ENCODE data around the gene HLA-DOB.
"Not testable (repeated sequence)": the region's sequence is repeated elsewhere in the genome, so short reads cannot be mapped to it uniquely, and the experiment has no call there.

Gene HLA-DOB

DNA sequence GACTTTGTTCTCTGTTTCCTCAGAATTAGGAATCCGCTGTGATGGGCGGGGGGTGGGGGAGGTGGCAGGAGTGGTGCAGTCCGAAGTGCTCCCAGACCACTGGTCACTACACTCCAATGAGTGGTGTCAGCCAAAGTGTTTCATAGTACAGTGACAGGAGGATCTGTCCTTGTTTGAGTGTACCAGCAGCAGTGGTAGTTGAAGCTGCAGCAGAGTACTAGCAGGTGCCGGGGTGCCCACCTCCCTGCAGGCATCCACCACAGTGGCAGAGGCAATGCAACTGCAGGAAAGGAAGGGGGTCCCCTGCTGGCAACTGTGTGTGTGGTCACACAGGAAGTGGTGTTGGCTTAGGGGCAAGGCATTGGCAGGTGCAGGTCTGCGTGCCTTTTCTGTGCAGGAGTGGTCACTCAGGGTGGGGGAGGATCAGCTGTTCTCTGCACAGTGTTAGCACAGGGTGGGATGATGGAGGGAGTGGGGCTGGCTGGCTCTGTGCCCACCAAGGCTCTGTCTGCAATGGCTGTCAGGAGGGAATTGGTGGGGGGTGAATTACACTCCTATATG, 9.7 kb downstream of the HLA-DOB start:
- FAIRE-seq: no peak

DNA sequence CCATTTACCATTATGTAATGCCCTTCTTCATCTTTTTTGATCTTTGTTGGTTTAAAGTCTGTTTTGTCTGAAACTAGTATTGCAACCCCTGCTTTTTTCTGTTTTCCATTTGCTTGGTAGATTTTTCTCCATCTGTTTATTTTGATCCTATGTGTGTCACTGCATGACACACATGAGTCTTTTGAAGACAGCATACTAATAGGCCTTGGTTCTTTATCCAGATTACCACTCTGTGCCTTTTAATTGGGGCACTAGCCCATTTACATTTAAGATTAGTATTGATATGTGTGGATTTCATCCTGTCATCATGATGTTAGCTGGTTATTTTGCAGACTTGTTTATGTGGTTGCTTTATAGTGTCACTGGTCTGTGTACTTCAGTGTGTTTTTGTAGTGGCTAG, 11.4 kb downstream of the HLA-DOB start:
- FAIRE-seq: not testable (repeated sequence)

DNA sequence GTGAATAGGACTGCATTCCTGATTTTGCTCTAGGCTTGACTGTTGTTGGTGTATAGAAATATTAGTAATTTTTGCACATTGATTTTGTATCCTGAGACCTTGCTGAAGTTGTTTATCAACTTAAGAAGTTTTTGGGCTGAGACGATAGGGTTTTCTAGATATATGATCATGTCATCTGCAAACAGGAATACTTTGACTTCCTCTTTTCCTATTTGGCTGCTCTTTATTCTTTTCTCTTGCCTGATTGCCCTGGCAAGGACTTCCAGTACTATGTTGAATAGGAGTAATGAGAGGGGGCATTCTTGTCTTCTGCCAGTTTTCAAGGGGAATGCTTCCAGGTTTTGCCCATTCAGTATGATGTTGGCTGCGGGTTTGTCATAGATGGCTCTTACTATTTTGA, 13.4 kb downstream of the HLA-DOB start:
- no peak for FAIRE-seq

DNA sequence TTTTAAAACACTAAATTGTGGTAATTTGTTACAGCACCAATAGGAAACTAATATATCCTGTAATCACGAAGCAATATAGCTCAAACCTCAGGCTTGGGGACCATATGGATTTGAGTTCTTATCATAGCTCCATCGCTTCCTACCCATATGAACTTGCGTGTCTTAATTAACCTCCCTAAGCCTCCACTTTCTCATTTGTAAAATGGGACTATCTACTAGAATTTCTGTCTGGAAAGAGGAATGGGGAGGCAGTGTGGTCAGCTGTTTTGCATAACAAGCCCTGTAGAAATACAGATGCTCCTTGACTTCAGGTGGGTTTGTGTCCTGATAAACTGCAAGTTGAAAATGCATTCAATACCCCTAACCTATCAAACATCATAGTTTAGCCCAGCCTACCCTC, 17.1 kb downstream of the HLA-DOB start:
- no peak for FAIRE-seq

DNA sequence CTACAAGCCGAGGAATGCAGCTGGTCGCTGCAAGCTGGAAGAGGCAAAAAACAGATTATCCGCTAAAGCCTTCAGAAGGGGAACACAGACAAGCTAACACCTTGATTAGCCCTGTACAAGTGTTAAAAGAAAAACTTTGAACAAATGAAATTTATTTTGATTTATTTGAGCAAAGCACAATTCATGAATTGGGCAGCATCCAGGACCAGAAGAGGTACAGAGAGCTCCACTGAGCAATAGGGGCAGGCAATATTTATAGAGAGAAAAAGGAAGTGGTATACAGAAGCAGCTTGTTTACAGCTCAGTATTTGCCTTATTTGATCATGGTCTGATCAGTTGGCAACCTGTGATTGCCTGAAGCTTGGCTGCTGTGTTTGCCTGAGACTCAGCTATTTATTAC, 17.6 kb downstream of the HLA-DOB start:
- no peak for FAIRE-seq

DNA sequence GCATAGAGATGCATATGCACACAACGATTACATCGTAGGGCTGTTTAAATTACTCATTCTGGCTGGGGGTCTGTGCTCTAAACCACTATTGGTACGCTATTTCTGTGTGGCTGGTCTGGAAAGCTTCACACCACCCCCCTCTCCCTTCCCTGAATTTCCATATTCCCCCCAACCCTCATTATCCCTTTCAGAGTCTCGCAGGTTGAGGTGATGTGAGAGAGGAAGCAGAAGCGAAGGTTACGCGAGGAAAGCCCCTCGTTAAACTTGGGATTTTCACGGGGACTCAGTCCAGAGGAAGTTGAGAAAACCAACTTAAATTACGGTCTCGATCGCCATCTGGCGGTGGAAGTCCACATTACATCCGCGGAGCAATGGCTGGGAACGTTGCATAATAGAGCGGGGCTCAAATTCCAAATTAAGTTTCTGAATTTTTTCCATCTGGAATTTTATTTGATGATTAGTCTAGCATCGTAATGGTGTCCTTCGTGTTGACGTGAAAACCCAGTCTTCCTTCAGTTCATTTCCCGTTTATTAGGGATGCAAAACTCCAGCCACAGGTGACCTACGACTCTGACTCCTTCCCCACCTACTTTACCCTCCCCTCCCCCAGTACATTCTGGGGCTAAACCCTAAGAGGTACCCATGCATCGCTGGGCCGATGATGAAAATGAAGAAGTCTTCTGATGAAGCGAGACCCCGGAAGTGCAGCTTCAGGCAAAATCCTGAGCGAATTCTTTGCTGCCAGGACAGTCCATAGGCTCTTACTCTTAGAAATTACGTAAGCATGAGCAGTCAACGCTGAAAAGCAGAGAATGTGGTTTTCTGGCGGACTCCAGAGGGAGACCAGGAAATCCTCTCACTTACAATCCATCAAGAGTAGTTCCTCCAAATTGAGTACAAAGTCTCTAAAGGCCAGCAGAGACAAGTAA, 19.7 kb downstream of the HLA-DOB start:
- peak; percentile 77 for FAIRE-seq

DNA sequence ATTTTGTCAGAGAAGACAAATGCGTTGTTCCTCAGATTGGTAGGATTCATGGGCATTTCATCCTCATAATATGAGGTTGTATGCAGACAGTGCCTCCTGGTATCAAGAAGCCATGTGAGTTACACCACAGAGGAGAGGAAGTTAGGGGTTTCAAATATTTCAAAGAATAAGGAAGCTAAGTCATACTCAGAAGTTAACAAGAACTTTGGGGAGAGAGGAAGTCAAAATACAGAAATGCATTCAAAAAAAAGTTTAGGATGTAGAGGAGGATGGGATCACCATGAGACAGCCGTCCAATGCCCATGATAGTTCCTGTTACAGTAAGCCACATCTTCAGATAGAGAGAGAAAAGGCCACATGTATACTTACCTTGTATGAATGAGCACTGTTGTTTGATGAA, 22.3 kb downstream of the HLA-DOB start:
- FAIRE-seq: no peak

DNA sequence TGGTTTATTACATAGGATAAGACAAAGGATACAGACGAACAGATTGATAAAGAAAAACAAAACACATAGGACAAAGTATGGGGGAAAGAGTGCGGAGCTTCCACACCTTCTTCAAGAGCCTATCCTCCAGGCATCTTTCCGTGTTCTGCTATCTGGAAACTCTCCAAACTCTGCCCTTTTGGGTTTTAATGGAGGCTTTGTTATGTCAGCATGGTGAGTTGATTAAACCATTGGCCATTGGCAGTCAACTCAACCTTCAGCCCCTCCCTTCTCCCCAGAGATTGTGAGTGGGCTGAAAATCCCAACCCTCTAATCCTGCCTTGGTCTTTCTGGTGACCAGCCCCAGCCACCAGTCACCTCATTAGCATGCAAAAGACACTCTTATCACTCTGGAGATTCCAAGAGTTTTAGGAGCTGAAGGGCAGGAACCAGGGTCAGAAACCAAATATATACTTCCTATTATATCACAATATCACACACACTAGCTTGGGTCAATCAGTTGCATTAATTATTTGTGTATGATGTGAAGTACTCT, 23.8 kb downstream of the HLA-DOB start:
- FAIRE-seq: no peak

DNA sequence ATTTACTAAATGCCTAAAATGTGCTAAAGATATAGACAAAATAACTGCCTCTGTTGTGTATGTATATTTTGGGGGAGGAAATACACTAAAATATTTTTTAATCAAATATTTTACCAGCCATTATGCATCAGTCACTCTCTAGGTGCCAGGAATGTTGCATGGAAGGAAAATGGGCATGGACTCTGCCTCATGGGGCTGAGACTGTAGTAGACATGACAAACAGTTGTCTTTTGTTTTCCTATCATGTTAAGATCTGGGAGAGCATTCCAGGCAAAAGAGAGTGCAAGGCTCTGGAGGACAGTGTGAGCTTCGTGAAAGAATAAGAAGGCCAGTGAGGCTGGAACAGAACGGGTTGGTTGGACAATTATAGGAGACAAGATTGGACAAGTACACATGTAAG, 26.5 kb downstream of the HLA-DOB start:
- no peak for FAIRE-seq

DNA sequence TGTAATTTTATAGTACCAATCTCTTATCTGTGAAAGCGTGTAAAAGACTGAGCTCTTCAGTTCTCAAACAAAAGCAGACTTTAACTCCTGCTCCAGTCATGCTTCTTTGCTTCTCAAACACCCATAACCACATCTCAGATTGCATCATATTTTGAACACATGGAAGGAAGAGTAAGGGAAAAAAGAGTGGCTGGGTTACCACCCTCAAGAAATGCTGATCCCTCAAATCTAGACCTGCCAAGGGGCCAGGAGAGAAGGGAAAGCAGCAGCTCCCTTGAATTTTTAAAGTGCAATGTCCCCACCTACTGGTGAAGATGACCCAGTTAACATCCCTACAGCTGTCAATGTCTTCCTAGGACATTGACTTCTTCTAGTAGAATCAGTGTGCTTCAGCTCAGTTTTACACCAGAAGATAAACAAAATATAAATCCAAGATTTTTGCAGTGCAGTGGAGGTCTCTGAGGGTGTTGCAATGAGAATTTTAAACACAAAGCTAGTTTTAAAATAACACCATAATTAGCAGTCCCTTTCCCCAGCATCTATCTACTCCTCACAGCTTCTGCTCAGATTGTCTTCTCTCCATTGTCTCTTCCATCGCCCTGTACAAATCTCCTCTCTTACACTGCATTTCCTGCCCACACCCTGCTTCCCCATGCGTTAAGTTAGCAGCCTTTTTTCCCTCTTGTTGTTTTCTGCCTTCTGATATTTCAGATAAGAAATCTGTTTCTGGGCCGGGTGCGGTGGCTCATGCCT, 30.8 kb downstream of the HLA-DOB start:
- no peak for FAIRE-seq

DNA sequence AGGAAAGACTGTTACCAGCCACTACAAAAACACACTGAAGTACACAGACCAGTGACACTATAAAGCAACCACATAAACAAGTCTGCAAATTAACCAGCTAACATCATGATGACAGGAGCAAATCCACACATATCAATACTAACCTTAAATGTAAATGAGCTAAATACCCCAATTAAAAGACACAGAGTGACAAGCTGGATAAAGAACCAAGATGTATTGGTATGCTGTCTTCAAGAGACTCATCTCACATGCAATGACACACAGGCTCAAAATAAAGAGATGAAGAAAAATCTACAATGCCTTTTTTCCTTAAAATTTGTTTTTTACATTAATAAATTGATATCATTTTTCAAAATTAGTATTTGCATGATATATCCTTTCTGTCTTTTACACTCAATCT, 33.9 kb downstream of the HLA-DOB start:
- FAIRE-seq: not testable (repeated sequence)

DNA sequence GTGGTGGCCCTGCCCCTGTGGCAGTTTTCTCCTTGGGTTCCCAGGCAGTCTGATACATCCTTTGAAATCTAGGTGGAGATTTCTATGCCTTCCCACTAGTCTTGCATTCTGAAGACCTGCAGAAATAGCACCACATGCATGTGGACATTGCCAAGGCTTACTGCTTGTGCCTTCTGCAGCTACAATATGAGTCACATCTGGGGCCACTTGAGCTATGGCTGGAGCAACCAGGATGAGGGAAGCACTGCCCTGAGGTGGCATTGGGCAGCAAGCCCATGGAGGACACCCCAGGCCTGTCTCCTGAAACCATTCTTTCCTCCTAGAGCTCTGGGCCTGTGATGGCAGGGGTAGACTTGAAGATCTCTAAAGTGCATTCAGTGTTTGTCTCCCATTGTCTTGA, 37.8 kb downstream of the HLA-DOB start:
- FAIRE-seq: no peak

DNA sequence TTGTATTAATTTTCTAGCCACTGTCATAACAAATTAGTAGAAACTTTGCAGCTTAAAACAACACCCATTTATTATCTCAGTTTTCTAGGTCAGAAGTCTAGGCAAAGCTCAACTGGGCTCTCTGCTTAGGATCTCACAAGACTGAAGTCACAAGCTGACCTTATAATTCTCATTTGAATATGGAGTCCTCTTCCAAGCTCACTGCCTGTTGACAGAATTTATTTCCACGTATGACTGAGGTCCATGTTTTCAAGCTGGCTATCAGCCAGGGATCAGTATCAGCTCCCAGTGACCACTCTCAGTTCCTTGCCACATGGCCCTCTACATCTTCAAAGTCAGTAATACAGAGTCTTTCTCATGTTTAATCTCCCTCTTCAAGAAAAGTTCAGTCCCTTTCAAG, 41.7 kb downstream of the HLA-DOB start:
- no peak for FAIRE-seq

DNA sequence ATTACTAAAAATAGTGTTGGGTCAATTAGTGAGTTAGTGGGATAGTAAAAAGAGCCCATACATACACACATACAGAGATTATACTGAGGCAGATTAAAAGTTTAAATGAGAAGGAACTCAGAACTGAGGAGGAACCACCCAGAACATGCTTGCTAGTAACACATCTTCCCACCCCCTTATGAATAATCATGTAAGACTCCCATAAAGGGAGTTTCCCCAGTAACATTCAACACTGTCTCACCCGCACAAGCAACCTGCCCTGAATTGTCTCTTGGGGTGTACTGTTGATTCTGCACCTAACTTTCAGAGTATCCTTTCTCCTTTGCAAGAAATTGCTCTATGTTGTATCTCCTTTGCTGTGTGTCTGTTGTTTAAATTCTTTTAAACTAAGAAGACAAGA, 42.4 kb downstream of the HLA-DOB start:
- no peak for FAIRE-seq

DNA sequence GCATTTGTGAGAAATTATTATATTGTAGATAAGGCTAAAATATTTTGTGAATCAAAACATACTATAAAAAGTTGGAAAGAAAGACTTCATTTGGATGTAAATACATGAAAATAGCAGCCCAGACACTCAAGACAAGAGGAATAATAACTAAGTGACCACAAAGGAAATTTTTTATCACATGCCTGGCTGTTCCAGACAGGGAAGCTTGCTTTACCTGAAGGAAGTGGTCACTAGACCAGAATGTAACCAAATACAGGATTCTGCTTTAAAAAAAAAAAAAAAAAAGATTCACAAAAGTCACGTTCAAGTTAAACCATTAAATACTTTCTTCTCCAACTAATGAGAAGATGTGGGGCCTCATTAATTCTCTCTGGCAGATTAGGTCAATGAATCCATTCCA, 44.1 kb downstream of the HLA-DOB start:
- FAIRE-seq: no peak

DNA sequence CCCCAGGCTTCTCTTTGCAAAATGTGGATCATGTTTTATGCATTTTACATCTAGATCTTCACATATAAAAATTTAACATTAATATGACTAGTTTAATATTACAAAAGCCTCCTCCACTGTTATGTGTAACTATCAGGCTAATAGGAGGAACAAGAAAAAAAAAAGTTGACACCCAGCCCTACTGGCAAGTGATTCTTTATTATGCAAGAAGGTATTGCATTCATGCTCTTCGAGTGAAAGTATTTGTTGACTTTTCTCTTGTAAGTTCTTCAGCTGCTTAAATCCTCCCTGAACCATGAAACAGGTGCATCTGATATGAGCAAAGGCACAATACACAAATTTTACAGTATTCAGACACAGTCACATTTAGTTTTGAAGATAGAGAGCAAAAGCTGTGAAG, 52.8 kb downstream of the HLA-DOB start:
- no peak for FAIRE-seq

DNA sequence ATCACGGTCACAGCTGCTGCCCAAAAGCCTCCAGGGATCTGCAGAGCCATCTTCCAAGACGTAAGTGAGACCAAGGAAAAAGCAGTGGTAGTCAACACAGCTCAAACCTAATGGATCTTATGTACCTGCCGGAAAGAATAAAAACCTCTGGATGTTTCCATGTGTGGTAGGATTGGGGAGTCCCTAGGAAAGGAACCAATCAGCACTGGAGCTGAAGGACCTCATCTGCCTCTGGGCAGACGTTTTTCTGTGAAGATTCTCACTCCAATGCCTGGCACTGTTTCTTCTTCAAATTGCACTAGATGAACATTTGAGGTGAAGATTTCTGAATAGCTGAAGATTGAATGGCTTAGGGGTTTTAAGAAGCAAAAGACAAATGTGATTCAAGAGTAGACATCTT, 53.4 kb downstream of the HLA-DOB start, which contains the start of gene HLA-DQB2:
Gene HLA-DQB2 (minus strand): TSS at position 112 of the 400 bp plus-strand sequence. CDS start 62 bp downstream, at position 50.
- FAIRE-seq: no peak

All from colon (tissue), 2 donors.